Measurements from ENCODE around the gene SLFN12.
A peak's percentile ranks its signal among the peaks of the same experiment; 100 is the strongest.
"Not testable (repeated sequence)": the region's sequence is repeated elsewhere in the genome, so short reads cannot be mapped to it uniquely, and the experiment has no call there.

The SLFN12 gene

DNA sequence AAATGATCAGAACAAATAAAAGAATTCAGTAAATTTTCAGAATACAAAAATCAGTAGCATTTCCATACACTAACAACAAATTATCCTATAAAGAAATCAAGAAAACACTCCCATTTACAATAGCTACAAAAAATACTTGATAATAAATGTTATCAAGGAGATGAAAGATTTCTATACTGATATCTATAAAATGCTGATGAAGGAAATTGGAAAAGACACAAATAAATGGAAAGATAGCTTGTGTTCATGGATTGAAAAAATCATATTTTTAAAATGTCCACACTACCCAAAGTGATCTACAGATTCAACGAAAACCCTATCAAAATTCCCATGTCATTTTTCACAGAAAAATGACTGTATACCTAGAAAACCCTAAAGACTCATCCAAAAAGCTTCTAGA, 18.1 kb downstream of the SLFN12 start:
- H3K4me3 ChIP-seq (ENCODE audit: low read depth, low read length): no peak overlapping the region

- no peak overlapping the region for H3K4me3 ChIP-seq (ENCODE audit: low read depth, low read length)
Observed at GRCh38 chr17:35407531-35407930, 24.8 kb downstream of the SLFN12 start.

DNA sequence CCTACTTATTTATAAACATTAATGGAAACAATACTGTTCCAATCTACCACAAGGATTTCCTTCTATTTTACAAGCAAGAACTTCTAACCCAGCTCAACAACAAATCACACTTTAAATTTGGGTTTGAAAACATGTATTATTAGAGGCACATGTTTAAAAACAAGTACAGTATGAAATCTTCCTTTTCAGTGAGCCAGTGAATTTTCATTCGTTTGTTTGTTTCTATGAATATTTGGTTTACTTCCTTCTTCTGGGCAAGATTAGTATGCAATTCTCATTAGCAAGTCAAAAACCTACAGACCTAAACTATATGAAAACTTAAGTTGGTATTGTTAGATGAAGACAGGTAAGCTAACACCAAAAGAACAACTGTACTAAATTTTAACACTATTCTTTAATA, 25.7 kb downstream of the SLFN12 start:
- H3K4me3 ChIP-seq (ENCODE audit: low read depth, low read length): no peak overlapping the region

DNA sequence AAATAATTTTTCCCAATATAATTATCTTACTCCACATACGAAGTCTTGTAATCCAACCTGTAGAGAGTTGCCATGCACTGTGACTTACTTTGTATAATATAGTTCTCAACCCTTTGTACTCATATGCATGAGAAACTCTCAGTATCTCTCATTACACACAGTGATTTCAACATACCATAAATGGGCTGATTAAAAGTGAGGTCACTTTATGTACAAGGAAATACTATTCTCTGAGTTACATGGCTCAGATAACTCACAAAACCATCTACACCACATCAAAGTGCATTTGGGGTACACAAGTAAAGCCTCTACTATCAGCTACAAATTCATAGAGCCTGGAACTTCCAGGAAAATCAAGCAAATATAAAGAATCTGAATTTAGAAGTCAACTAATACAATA, 27.9 kb downstream of the SLFN12 start:
- H3K4me3 ChIP-seq (ENCODE audit: low read depth, low read length): no peak overlapping the region

GRCh38 chr17:35393783-35394182, 38.5 kb downstream of the SLFN12 start:
- not testable (repeated sequence) for H3K4me3 ChIP-seq (ENCODE audit: low read depth, low read length)

DNA sequence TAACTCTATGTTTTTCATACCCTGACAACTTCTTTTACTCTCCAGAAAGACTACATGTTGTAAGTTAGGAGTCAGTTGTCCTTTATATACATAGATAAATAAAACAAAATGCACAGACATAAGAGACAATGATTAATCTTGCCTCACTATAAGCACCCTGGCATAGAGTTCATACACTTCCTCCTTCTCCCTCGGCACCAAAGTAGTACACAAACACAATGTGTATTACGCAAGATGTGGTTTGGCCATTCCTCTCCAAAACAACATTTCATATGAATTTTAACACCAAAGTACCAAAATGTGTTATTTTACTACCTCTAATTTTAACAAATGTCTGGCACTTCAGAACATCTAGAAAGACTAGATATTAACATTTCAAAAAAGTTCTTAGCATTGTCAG, 41.6 kb downstream of the SLFN12 start:
- no peak overlapping the region for H3K4me3 ChIP-seq (ENCODE audit: low read depth, low read length)

- H3K4me3 ChIP-seq (ENCODE audit: low read depth, low read length): no peak overlapping the region
Observed at GRCh38 chr17:35390156-35390555, 42.1 kb downstream of the SLFN12 start.

- H3K4me3 ChIP-seq (ENCODE audit: low read depth, low read length): no peak overlapping the region
Observed at GRCh38 chr17:35387496-35387895, 44.8 kb downstream of the SLFN12 start.

DNA sequence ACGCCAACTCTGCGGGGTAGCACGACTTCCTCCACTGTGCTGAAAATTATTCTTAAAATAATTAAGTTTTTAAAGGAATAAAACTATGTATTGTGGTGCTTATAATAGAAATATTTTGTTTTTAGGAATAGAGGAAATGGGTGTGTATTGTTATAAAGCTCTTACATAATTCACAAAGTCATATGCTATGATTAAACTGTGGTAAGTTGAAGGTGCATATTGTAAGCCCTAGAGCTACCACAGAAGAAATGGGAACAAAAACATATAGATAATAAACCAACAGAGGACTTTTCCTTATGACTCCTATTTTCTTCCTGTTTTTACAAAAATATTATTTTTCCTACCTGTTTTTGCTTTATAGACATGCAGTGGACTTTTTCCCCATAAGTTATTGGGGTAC, 54.6 kb downstream of the SLFN12 start:
- no peak overlapping the region for H3K4me3 ChIP-seq (ENCODE audit: low read depth, low read length)

DNA sequence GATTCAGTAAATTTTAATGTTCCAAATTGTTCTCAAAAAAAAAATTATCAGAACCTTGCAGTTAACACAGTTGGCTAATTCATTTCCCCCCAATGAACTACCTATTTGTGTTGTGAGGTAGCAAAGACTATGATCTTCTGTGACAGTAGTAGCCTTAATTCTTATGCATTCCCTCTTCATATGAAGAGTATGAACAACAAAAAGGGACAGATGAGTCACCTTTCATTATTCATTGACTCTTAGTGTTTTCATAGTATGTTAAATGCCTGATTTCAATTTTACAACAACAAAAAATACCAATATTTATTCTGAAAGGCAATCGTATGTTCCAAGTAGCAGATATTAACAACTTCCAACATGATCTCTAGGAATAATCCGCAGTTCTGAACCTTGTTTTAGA, 55.2 kb downstream of the SLFN12 start:
- no peak overlapping the region for H3K4me3 ChIP-seq (ENCODE audit: low read depth, low read length)

GRCh38 chr17:35376245-35376644, 56.1 kb downstream of the SLFN12 start:
- H3K4me3 ChIP-seq (ENCODE audit: low read depth, low read length): no peak overlapping the region

DNA sequence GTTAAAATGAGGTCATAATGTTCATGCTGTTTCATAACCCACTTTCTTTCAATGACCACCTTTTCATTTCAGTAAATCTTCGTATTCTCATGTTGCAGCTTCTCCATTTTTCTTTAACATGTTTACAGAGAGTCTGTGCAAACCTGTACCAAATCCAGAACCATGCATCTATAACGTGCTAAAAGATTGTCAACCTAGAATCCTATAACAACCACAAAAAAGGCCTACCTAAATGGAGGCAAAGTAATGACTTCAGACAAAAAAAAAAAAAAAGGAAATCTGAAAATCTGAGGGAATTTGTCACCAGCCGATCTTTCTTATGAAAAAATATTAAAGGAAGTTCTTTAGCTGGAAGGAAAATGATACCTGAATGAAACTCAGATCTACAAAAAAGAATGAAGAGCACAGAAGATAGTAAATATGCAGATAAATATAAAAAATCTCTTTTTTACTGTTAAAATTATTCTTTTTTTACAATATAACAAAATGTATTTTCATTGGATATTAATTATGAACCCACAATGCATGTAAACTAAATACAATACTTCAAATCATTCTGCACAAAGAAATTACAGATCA, 57.4 kb downstream of the SLFN12 start:
- H3K4me3 ChIP-seq (ENCODE audit: low read depth, low read length): peak overlapping the region; percentile 1

DNA sequence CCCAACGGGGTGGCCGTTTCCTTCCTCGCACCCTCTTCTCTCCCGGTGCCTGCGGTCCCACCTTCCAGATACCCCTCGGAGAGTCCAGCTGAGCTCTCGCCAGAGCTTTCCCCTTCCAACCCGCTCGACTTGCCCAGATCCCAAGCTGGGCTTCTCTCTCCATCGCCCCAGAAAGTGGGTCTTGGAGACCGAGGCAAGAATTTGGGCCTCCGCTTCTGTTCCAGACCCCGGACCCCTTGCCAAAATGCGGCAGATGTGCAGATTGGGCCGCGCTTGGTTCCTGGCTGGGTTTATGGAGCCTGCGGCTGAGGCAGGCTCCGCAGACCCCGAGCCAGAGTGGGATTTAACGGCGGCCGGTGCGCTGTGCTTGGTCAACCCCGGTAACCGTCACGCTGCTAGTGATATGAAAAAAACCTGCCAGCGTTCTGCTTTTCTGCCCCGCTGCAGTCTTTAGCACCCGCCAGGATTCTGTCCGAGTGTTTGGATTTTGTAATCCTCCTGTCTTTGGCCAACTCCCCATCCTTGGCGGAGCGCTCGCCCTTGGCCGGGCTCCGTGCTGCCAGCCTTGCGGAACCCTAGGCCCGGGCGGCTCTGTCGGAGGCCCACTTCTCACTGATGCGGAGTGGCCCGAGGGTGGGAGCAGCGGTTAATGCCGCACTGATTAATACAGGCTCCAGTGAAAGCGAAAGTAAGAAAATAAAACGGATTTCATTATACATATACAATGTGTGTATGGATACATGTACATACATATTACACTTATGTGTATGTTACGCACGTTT, 58.1 kb downstream of the SLFN12 start:
- peak overlapping the region; percentile 8 for H3K4me3 ChIP-seq (ENCODE audit: low read depth, low read length)

DNA sequence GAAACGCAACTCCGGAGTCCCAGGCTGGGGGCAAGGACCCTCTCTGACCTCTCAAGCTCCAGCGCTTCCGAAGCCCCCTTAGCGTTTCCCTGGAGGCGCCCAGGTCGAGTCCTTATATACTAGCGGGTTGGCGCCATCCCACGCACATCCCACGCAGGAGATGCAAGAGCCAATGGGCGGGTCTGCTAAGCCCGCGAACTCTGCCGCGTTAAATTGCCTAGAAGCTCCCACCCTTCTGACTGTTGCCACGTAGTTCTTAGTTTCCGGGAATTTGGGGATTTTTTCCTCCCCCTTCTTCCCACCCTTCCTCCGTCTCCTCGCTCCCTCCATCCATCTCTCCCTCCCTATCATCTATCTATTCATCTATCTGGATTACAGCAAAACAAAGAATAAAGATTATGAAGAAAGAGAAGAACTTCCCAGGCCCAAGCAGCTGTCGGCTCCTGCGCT, 58.7 kb downstream of the SLFN12 start, which contains the start of gene SLFN11:
Gene SLFN11, minus strand, starts transcription at position 88 of the 450 bp plus-strand sequence. CDS start 9,814 bp downstream, outside the sequence.
- peak within 1 kb of the TSS; percentile 8 for H3K4me3 ChIP-seq (ENCODE audit: low read depth, low read length)

DNA sequence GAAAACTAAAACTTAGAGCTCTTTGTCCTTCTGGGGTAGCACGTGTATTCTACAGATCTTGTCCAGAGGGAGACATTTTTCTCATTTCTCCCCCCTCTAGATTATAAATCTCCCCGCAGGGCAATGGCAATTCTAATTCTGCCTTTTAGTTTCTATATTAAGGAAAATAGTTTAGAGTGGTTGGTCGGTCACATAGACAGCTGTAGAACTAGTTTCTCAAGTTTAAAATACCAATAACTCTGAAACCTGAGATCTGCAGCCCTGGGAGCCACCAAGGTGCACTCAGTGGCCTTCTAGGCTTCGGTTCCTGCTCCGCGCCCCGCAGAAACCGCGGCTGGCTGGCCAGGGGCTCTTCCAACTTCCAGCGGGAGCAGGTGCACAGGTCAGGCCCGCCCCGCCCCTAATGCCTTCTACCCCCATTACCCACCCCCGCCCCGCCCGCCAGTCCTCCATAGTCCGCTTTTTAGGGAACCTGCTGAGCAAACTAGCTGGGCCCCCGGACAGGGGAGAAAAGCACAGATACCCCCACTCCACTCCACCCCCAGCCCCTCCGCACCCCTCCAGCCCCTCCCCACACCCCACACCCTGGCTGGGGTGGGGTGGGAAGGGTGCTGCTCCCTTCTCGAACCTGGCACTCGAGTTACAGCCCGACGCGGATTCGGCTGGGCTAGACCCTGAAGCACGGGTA, 59.3 kb downstream of the SLFN12 start:
- H3K4me3 ChIP-seq (ENCODE audit: low read depth, low read length): peak overlapping the region; percentile 8

DNA sequence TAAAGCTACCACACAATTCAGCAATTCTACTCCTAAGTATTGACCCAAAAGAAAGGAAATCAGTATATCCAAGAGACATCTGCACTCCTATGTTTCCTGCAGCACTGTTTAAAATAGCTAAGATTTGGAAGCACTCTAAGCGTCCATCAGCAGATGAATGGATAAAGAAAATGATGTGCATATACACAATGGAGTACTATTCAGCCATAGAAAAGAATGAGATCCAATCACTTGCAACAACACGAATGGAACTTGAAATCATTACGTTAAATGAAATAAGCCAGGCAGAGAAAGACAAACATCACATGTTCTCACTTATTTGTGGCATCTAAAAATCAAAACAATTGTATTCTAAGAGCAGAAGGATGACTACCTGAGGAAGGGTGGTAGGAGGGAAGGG, 60.4 kb downstream of the SLFN12 start:
- H3K4me3 ChIP-seq (ENCODE audit: low read depth, low read length): no peak overlapping the region

GRCh38 chr17:35368081-35368830, 64.0 kb downstream of the SLFN12 start:
- H3K4me3 ChIP-seq (ENCODE audit: low read depth, low read length): no peak overlapping the region

GRCh38 chr17:35361027-35361426, 71.3 kb downstream of the SLFN12 start:
- no peak overlapping the region for H3K4me3 ChIP-seq (ENCODE audit: low read depth, low read length)
